Right renal cortex interstitium (tissue), 3 donors: ENCODE data around the gene RNF41. TPM values are rescaled to one million over a fixed set of nuclear protein-coding genes. Genes with fewer than 3 reads are reported as not detected.
"Not testable (repeated sequence)": the region's sequence is repeated elsewhere in the genome, so short reads cannot be mapped to it uniquely, and the experiment has no call there.

ENCODE experiments used
- DNase-seq, 3 donors: peaks; one replicate each; pipeline ENCODE4 v3.0.0-alpha.2; 2013; ENCODE audit warnings: low read depth in 3 of 3, low spot score in 2 of 3
- polyA plus RNA-seq, 3 donors: library from polyadenylated mRNA; unstranded; fragments of 120-200 nt; gene quantifications; one replicate each; pipeline ENCODE4 v1.2.1, GENCODE V29; 2013; ENCODE audit not compliant: insufficient read length in 3 of 3

Gene RNF41
- polyA plus RNA-seq = 10 to 100 TPM; 44.8 to 48.4 (median 46.7) TPM

- DNase-seq = peak; percentile 94 to 96 (median 95)
These were observed at the start of gene RNF41 for GRCh38 chr12:56221757-56222530. Gene RNF41, minus strand, starts transcription at chr12:56221922. Its CDS starts 7,875 bp downstream, at chr12:56214047.

GRCh38 chr12:56271031-56271430 is 49.3 kb upstream of the RNF41 start:
- no peak for DNase-seq

- no peak for DNase-seq
These were observed 45.8 kb upstream of the RNF41 start for GRCh38 chr12:56267443-56268071.

- peak; percentile 82 to 89 (median 83) for DNase-seq
These were observed 45.1 kb upstream of the RNF41 start, which contains the start of gene COQ10A for GRCh38 chr12:56266693-56267442. Gene COQ10A, plus strand, starts transcription at chr12:56266942. Its CDS starts 177 bp downstream, at chr12:56267119.

- not testable (repeated sequence) for DNase-seq
These were observed 44.5 kb upstream of the RNF41 start for GRCh38 chr12:56266068-56266692.

- not testable (repeated sequence) for DNase-seq
These were observed 41.2 kb upstream of the RNF41 start for GRCh38 chr12:56262955-56263354.

GRCh38 chr12:56261503-56262232 is 39.9 kb upstream of the RNF41 start:
- DNase-seq = no peak

GRCh38 chr12:56260921-56261320 is 39.2 kb upstream of the RNF41 start:
- DNase-seq = no peak

GRCh38 chr12:56260380-56260779 is 38.7 kb upstream of the RNF41 start:
- no peak for DNase-seq

- DNase-seq = no peak
These were observed 37.1 kb upstream of the RNF41 start for GRCh38 chr12:56258820-56259183.

- peak; percentile 48 to 74 (median 71) for DNase-seq
These were observed 36.5 kb upstream of the RNF41 start, which contains the start of gene ANKRD52 for GRCh38 chr12:56258068-56258819. Gene ANKRD52, minus strand, starts transcription at chr12:56258384. Its CDS starts 115 bp downstream, at chr12:56258269.

- DNase-seq = peak in 2 of 3 donors; percentile 9 to 26
These were observed 35.9 kb upstream of the RNF41 start for GRCh38 chr12:56257491-56258067.

- DNase-seq = no peak
These were observed 35.3 kb upstream of the RNF41 start for GRCh38 chr12:56257071-56257470.

GRCh38 chr12:56256326-56256960 is 34.7 kb upstream of the RNF41 start:
- DNase-seq = no peak

GRCh38 chr12:56255671-56256070 is 33.9 kb upstream of the RNF41 start:
- no peak for DNase-seq

GRCh38 chr12:56253091-56253490 is 31.4 kb upstream of the RNF41 start:
- no peak for DNase-seq

- no peak for DNase-seq
These were observed 30.9 kb upstream of the RNF41 start for GRCh38 chr12:56252649-56253048.

GRCh38 chr12:56248711-56249110 is 27.0 kb upstream of the RNF41 start:
- no peak for DNase-seq
